ENCODE results near the gene IQGAP3.

The IQGAP3 gene

DNA sequence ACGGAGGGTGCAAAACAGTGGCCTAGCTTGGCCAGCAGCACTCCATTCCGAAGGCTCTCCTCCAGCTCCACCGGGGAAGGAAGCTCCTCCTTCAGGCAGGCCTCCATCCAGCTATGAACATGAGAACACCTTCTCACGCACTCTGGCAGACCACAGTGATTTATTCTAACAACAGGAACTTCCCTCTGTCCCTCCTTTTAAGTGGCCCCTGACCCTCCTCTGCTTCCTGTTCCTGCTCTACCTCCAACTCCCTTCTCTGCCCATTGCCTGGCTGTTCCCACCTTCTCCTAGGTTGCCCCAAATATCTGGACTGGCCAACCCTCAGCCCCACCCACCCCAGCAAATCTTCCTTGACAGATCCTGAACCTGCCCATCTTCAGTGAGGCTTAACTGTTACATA, 5.9 kb downstream of the IQGAP3 start:
- no peak for TF ChIP-seq Cebpa-rat (IDR thresholded peaks at IDR 0.05)

DNA sequence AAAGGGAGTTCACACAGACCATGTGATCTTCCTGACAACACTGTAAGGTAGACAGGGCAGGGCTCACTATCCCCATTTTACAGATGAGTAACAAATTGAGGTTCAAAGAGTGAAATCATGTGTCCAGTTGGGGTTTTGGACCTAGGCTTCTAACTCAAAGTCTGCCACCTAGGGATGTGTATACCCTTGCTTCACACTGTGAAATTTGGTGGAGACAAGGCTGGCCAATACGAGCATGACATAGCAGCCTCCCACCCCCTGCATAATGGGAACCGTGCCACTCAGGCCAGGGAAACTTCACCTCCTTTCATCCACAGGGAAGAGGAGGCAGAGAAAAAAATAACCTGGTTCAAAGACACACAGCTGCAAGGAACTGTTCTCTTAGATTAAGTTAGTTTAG, 6.8 kb downstream of the IQGAP3 start:
- no peak overlapping the region for H3K27ac ChIP-seq
- TF ChIP-seq Cebpa-rat (IDR thresholded peaks at IDR 0.05), result no peak
- H3K4me3 ChIP-seq, result no peak overlapping the region
- H3K27me3 ChIP-seq, result no peaks in the 10 kb centered on the region
- peaks cover 0 to 5% (median 0%) of the 10 kb centered on the region in 11 experiments; a peak in 1 of 22 replicates for H3K9me3 ChIP-seq (replicated peaks in 1 of 11)
- H3K4me2 ChIP-seq, result no peak overlapping the region; a peak in 1 of 22 replicates
- H4K20me1 ChIP-seq, result no peaks in the 10 kb centered on the region
- H3K36me3 ChIP-seq, result peaks cover 0 to 97% (median 88%) of the 10 kb centered on the region in 11 experiments; a peak in 21 of 22 replicates
- H3K4me1 ChIP-seq, result peaks cover 1 to 31% (median 10%) of the 10 kb centered on the region in 10 experiments; a peak in 19 of 20 replicates
- H3K9ac ChIP-seq, result no peak overlapping the region

More for the DNA sequence above, 5.9 kb downstream of the IQGAP3 start:
- Histone ChIP-seq H3K9ac (no peak overlapping the region), H3K27ac (no peak overlapping the region), H3K4me3 (no peak overlapping the region), H3K27me3 (no peaks in the 10 kb centered on the region), H4K20me1 (no peaks in the 10 kb centered on the region), H3K4me2 (peak overlapping the region in 1 of 11 experiments; percentile 43; a peak in 1 of 22 replicates), H3K36me3 (peaks cover 0 to 89% (median 80%) of the 10 kb centered on the region in 11 experiments; a peak in 21 of 22 replicates), H3K9me3 (replicated peaks in 1 of 11) (peaks cover 0 to 5% (median 0%) of the 10 kb centered on the region in 11 experiments; a peak in 1 of 22 replicates), H3K4me1 (peaks cover 10 to 31% (median 18%) of the 10 kb centered on the region in 10 experiments)

DNA sequence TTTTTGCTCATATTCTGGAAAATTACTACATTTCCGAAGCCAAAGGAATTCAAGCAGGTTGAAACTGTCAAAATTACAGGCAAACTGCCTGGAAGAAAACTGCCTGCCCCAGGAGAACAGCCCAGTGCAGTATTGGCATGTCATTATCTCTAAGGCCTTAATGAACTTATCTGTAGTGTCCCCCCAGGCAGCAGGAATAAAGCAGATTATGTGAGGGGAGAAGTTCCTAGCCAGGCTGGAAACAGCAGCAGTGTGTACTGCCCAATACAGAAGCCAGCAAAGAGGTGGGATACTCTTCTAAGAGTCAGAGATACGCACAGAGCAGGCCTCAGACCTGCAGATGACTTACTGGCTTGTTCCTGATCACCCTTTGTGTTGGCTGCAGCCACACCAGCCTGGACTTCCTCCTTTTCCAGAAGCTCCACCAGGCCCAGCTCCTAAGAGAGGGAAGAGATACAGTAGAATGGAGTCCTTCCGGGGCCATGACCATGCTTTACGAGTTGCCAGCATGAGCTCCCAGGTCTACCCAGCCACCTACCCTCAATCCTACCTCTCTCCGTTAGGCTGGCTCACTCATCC, 11.7 kb downstream of the IQGAP3 start:
- H4K20me1 ChIP-seq, result no peaks in the 10 kb centered on the region
- TF ChIP-seq Cebpa-rat (IDR thresholded peaks at IDR 0.05), result no peak
- peaks cover 20 to 39% (median 25%) of the 10 kb centered on the region in 10 experiments for H3K4me1 ChIP-seq
- no peak overlapping the region; a peak in 1 of 22 replicates for H3K9ac ChIP-seq
- H3K27me3 ChIP-seq, result no peaks in the 10 kb centered on the region
- H3K36me3 ChIP-seq, result peaks cover 0 to 80% (median 77%) of the 10 kb centered on the region in 11 experiments; a peak in 20 of 22 replicates
- H3K9me3 ChIP-seq (replicated peaks in 1 of 11), result peaks cover 0 to 5% (median 0%) of the 10 kb centered on the region in 11 experiments; a peak in 1 of 22 replicates
- H3K4me2 ChIP-seq, result peak overlapping the region in 5 of 11 experiments; percentile 1 to 50 (median 31); a peak in 6 of 22 replicates
- no peak overlapping the region for H3K4me3 ChIP-seq
- H3K27ac ChIP-seq, result peak overlapping the region in 3 of 11 experiments; percentile 2 to 29 (median 12); a peak in 4 of 22 replicates

GRCh38 chr1:156559797-156560385, 12.5 kb downstream of the IQGAP3 start:
- Histone ChIP-seq H3K27ac (peak overlapping the region in 6 of 11 experiments; percentile 1 to 49 (median 40); a peak in 8 of 22 replicates), H3K27me3 (no peaks in the 10 kb centered on the region), H3K9me3 (replicated peaks in 1 of 11) (peaks cover 0 to 5% (median 0%) of the 10 kb centered on the region in 11 experiments; a peak in 1 of 22 replicates), H3K4me1 (peaks cover 26 to 44% (median 33%) of the 10 kb centered on the region in 10 experiments), H4K20me1 (no peaks in the 10 kb centered on the region), H3K9ac (0 out of 22 replicates have a peak overlapping the region, but pooled peaks of 2 of the 11 experiments have one; percentile 4 to 41), H3K4me3 (no peak overlapping the region), H3K36me3 (peaks cover 0 to 80% (median 76%) of the 10 kb centered on the region in 11 experiments; a peak in 20 of 22 replicates), H3K4me2 (peak overlapping the region in 9 of 11 experiments; percentile 16 to 59 (median 32); a peak in 13 of 22 replicates)
- TF ChIP-seq Cebpa-rat (IDR thresholded peaks at IDR 0.05), result no peak

GRCh38 chr1:156559086-156559796, 13.1 kb downstream of the IQGAP3 start:
- H3K9ac ChIP-seq, result peak overlapping the region in 2 of 11 experiments; percentile 4 to 41; a peak in 1 of 22 replicates

GRCh38 chr1:156556354-156556753, 16.0 kb downstream of the IQGAP3 start:
- H3K4me3 ChIP-seq, result no peak overlapping the region
- H3K9ac ChIP-seq, result peak overlapping the region in 1 of 11 experiments; percentile 16; a peak in 2 of 22 replicates
- peaks cover 0 to 8% (median 0%) of the 10 kb centered on the region in 11 experiments; a peak in 2 of 22 replicates for H3K9me3 ChIP-seq (replicated peaks in 1 of 11)
- H3K4me2 ChIP-seq, result peak overlapping the region in 10 of 11 experiments; percentile 3 to 87 (median 24); a peak in 11 of 22 replicates
- H3K4me1 ChIP-seq, result peaks cover 61 to 78% (median 68%) of the 10 kb centered on the region in 10 experiments
- no peaks in the 10 kb centered on the region for H4K20me1 ChIP-seq
- H3K27me3 ChIP-seq, result no peaks in the 10 kb centered on the region
- peaks cover 0 to 64% (median 58%) of the 10 kb centered on the region in 11 experiments; a peak in 18 of 22 replicates for H3K36me3 ChIP-seq
- no peak for TF ChIP-seq Cebpa-rat (IDR thresholded peaks at IDR 0.05)
- H3K27ac ChIP-seq, result peak overlapping the region in 5 of 11 experiments; percentile 4 to 94 (median 93); a peak in 6 of 22 replicates

More at GRCh38 chr1:156559086-156559796, 13.1 kb downstream of the IQGAP3 start:
- peaks cover 32 to 50% (median 39%) of the 10 kb centered on the region in 10 experiments for H3K4me1 ChIP-seq
- TF ChIP-seq Cebpa-rat (IDR thresholded peaks at IDR 0.05), result no peak
- H3K4me2 ChIP-seq, result peak overlapping the region in 10 of 11 experiments; percentile 16 to 59 (median 35); a peak in 16 of 22 replicates
- H4K20me1 ChIP-seq, result no peaks in the 10 kb centered on the region
- peaks cover 0 to 80% (median 74%) of the 10 kb centered on the region in 11 experiments; a peak in 20 of 22 replicates for H3K36me3 ChIP-seq
- H3K27me3 ChIP-seq, result no peaks in the 10 kb centered on the region
- H3K27ac ChIP-seq, result peak overlapping the region in 8 of 11 experiments; percentile 1 to 49 (median 37); a peak in 10 of 22 replicates
- H3K4me3 ChIP-seq, result no peak overlapping the region
- H3K9me3 ChIP-seq (replicated peaks in 1 of 11), result peaks cover 0 to 5% (median 0%) of the 10 kb centered on the region in 11 experiments; a peak in 1 of 22 replicates

- Histone ChIP-seq H3K4me2 (peak overlapping the region in 10 of 11 experiments; percentile 3 to 87 (median 40); a peak in 9 of 22 replicates), H3K27ac (peak overlapping the region in 9 of 11 experiments; percentile 17 to 95 (median 94); a peak in 10 of 22 replicates), H3K36me3 (peaks cover 0 to 64% (median 57%) of the 10 kb centered on the region in 11 experiments; a peak in 18 of 22 replicates), H3K4me3 (no peak overlapping the region), H3K4me1 (peaks cover 67 to 79% (median 72%) of the 10 kb centered on the region in 10 experiments), H3K9me3 (replicated peaks in 1 of 11) (peaks cover 0 to 8% (median 0%) of the 10 kb centered on the region in 11 experiments; a peak in 2 of 22 replicates), H4K20me1 (no peaks in the 10 kb centered on the region), H3K27me3 (no peaks in the 10 kb centered on the region), H3K9ac (peak overlapping the region in 1 of 11 experiments; percentile 16; a peak in 1 of 22 replicates)
- TF ChIP-seq Cebpa-rat (IDR thresholded peaks at IDR 0.05), result no peak
These were observed 16.6 kb downstream of the IQGAP3 start for GRCh38 chr1:156555715-156556114.

- Histone ChIP-seq H3K9me3 (replicated peaks in 1 of 11) (peaks cover 0 to 8% (median 0%) of the 10 kb centered on the region in 11 experiments; a peak in 2 of 22 replicates), H3K36me3 (peaks cover 0 to 64% (median 50%) of the 10 kb centered on the region in 11 experiments; a peak in 18 of 22 replicates)
- no peak for TF ChIP-seq Cebpa-rat (IDR thresholded peaks at IDR 0.05)
These were observed 17.4 kb downstream of the IQGAP3 start for GRCh38 chr1:156554971-156555370.

More at GRCh38 chr1:156554971-156555370, 17.4 kb downstream of the IQGAP3 start:
- H3K4me2 ChIP-seq, result peak overlapping the region; percentile 65 to 93 (median 79); a peak in 19 of 22 replicates
- peak overlapping the region in 2 of 11 experiments; percentile 64 to 79; a peak in 2 of 22 replicates for H3K9ac ChIP-seq
- H3K27ac ChIP-seq, result peak overlapping the region in 10 of 11 experiments; percentile 17 to 95 (median 94); a peak in 17 of 22 replicates
- no peaks in the 10 kb centered on the region for H4K20me1 ChIP-seq
- H3K27me3 ChIP-seq, result no peaks in the 10 kb centered on the region
- H3K4me1 ChIP-seq, result peaks cover 72 to 79% (median 78%) of the 10 kb centered on the region in 10 experiments
- no peak overlapping the region for H3K4me3 ChIP-seq
